Aortic smooth muscle cell (primary cell): ENCODE results near the gene PPP1R10. TPM values are rescaled to one million over a fixed set of nuclear protein-coding genes. Genes with fewer than 3 reads are reported as not detected.

ENCODE experiments used
- total RNA-seq: library from RNA; depleted of rRNA; stranded (reverse); fragments of >200 nt; gene quantifications from 2 replicates; pipeline ENCODE4 v1.2.3, GENCODE V29; 2014

The PPP1R10 gene
- 11.1 and 12.6 TPM in 2 replicates for total RNA-seq

GRCh38 chr6:30616811-30617564 lies at the start of gene PPP1R10:
Gene PPP1R10 (minus strand): TSS chr6:30617243. CDS start chr6:30609944, 7,299 bp downstream.

GRCh38 chr6:30646450-30647241 lies 29.6 kb upstream of the PPP1R10 start, which contains the start of gene C6orf136:
Gene C6orf136 (plus strand): TSS chr6:30647133. CDS start chr6:30647232, 99 bp downstream.

GRCh38 chr6:30626484-30627366 lies 9.7 kb upstream of the PPP1R10 start, which contains the start of gene ATAT1:
Gene ATAT1 (plus strand): TSS chr6:30626874.

GRCh38 chr6:30617565-30618269 lies 674 bp upstream of the PPP1R10 start, which contains the start of gene MRPS18B:
Gene MRPS18B (plus strand): TSS chr6:30617840. CDS start chr6:30617866, 26 bp downstream.

GRCh38 chr6:30571075-30571761 lies 45.8 kb downstream of the PPP1R10 start, which contains the start of gene ABCF1:
Gene ABCF1 (plus strand): TSS chr6:30571442. CDS start chr6:30571488, 46 bp downstream.

GRCh38 chr6:30556906-30557682 lies 59.9 kb downstream of the PPP1R10 start, which contains the start of gene PRR3:
Gene PRR3 (plus strand): TSS chr6:30557295. CDS start chr6:30557345, 50 bp downstream.

GRCh38 chr6:30556066-30556905 lies 60.8 kb downstream of the PPP1R10 start, which contains the start of gene GNL1:
Gene GNL1 (minus strand): TSS chr6:30556489. CDS start chr6:30556203, 286 bp downstream.

Other genes starting within 250 kb of the PPP1R10 start
- gene HLA-E, start 127.7 kb downstream of the PPP1R10 start, total RNA-seq, result 199 and 242 TPM in 2 replicates
- 57.0 and 60.9 TPM in 2 replicates for gene GNL1, start 60.8 kb downstream of the PPP1R10 start, total RNA-seq
- 4.5 and 4.7 TPM in 2 replicates for gene PRR3, start 59.9 kb downstream of the PPP1R10 start, total RNA-seq
- gene ABCF1, start 45.8 kb downstream of the PPP1R10 start, total RNA-seq, result 34.1 and 49.5 TPM in 2 replicates
- 39.6 and 44.9 TPM in 2 replicates for gene MRPS18B, start 597 bp upstream of the PPP1R10 start, total RNA-seq
- 2.4 and 3.2 TPM in 2 replicates for gene ATAT1, start 9.6 kb upstream of the PPP1R10 start, total RNA-seq
- gene C6orf136, start 29.9 kb upstream of the PPP1R10 start, total RNA-seq, result 1.7 TPM in 2 replicates
- 33.3 and 46.6 TPM in 2 replicates for gene DHX16, start 55.8 kb upstream of the PPP1R10 start, total RNA-seq
- 68.2 and 79.1 TPM in 2 replicates for gene PPP1R18, start 69.4 kb upstream of the PPP1R10 start, total RNA-seq
- gene NRM, start 73.7 kb upstream of the PPP1R10 start, total RNA-seq, result 2.2 and 3.1 TPM in 2 replicates
- gene MDC1, start 100.0 kb upstream of the PPP1R10 start, total RNA-seq, result 4.6 and 5.1 TPM in 2 replicates
- 421 and 431 TPM in 2 replicates for gene TUBB, start 103.1 kb upstream of the PPP1R10 start, total RNA-seq
- gene FLOT1, start 125.4 kb upstream of the PPP1R10 start, total RNA-seq, result 138 and 150 TPM in 2 replicates
- 14.3 and 32.0 TPM in 2 replicates for gene IER3, start 127.3 kb upstream of the PPP1R10 start, total RNA-seq